Dermis lymphatic vessel endothelial cell (primary cell): ENCODE data around the gene POT1. TPM values are rescaled to one million over a fixed set of nuclear protein-coding genes. Genes with fewer than 3 reads are reported as not detected.

Source experiments
- total RNA-seq: library from RNA; depleted of rRNA; stranded (reverse); fragments of >200 nt; gene quantifications from 2 replicates; pipeline ENCODE4 v1.2.1, GENCODE V29; 2014

The POT1 gene
- 24.7 and 27.3 TPM in 2 replicates for total RNA-seq

GRCh38 chr7:124929467-124930172 is at the start of gene POT1:
Gene POT1, minus strand, starts transcription at chr7:124929825. Its CDS starts 32,652 bp downstream, at chr7:124897173.

Other genes with a start within 250 kb of the POT1 start
- 0.22 and 0.43 TPM in 2 replicates for gene GPR37, start 164.0 kb downstream of the POT1 start, total RNA-seq